ENCODE results near the gene UNC13B.

DNA sequence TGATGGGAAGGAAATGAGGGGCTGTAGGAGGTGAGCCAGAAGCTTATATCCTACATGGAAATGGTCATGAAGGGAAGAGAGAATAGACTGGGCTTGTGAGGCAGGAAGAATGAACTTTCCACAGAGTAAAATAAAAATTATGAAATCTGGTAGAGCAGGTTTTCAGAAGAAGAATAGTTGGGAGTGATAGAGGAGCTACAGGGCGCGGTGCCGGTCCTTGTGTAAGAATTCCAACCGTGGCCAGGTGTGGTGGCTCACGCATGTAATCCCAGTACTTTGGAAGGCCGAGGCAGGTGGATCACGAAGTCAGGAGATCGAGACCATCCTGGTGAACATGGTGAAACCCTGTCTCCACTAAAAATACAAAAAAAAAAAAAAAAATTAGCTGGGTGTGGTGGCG is 8.9 kb upstream of the UNC13B start:
- TF ChIP-seq YY1 (IDR thresholded peaks at IDR 0.05; ENCODE audit: insufficient read depth, insufficient read length): no peak
- no peak for TF ChIP-seq ZNF274 (IDR thresholded peaks at IDR 0.05; ENCODE audit: low read depth, low read length)
